MCF 10A (cell line): ENCODE measurements around the gene NHSL2. TPM values are rescaled to one million over a fixed set of nuclear protein-coding genes. Genes with fewer than 3 reads are reported as not detected.

Experiments used
- BruUV-seq: library from RNA; stranded (reverse); fragments of 400-500 nt; replicated peaks from 2 replicates; lab custom pipeline; 2021; lab: Mats Ljungman, UMichigan
- CTCF ChIA-PET: fragments of 300-600 bp; sonication (Branson Sonifier 250); formaldehyde crosslinking; extraction: SDS; loops from one replicate; lab custom pipeline; 2021; ENCODE audit warnings: antibody characterized with exemption, inconsistent platforms; lab: Yijun Ruan, JAX
- POLR2A ChIA-PET: fragments of 300-600, 350-650 bp; sonication (Branson Sonifier 250); formaldehyde crosslinking; extraction: SDS; loops from one replicate; lab custom pipeline; 2020; ENCODE audit warnings: antibody characterized with exemption, inconsistent platforms; lab: Yijun Ruan, JAX
- DNase-seq: peaks from one replicate; pipeline ENCODE4 v3.0.0-alpha.2; 2018; ENCODE audit not compliant: unreplicated experiment
- H3K27ac Mint-ChIP-seq: one replicate; pipeline ENCODE4 v1.8.0; 2022; ENCODE audit warnings: mild to moderate bottlenecking, low read depth, mixed read lengths; ENCODE audit not compliant: unreplicated experiment
- H3K27me3 Mint-ChIP-seq: one replicate; pipeline ENCODE4 v1.8.0; 2022; ENCODE audit warnings: mixed read lengths; ENCODE audit not compliant: insufficient read depth, unreplicated experiment
- H3K36me3 Mint-ChIP-seq: one replicate; pipeline ENCODE4 v1.8.0; 2022; ENCODE audit warnings: mild to moderate bottlenecking, moderate library complexity, mixed read lengths; ENCODE audit not compliant: insufficient read depth, unreplicated experiment
- H3K4me1 Mint-ChIP-seq: one replicate; pipeline ENCODE4 v1.8.0; 2022; ENCODE audit warnings: mixed read lengths; ENCODE audit not compliant: insufficient read depth, unreplicated experiment
- H3K4me3 Mint-ChIP-seq: one replicate; pipeline ENCODE4 v1.8.0; 2022; ENCODE audit warnings: mild to moderate bottlenecking, moderate library complexity, mixed read lengths; ENCODE audit not compliant: unreplicated experiment
- H3K9me3 Mint-ChIP-seq: one replicate; pipeline ENCODE4 v1.8.0; 2022; ENCODE audit warnings: mixed read lengths; ENCODE audit not compliant: unreplicated experiment
- CTCF ChIP-seq: fragments of 200-600 bp; IDR thresholded peaks from one replicate; pipeline ENCODE4 v1.8.0; 2022; ENCODE audit warnings: antibody characterized with exemption, mild to moderate bottlenecking; ENCODE audit not compliant: unreplicated experiment
- intact Hi-C: fragments of 100-400 bp; cut with micrococcal nuclease; formaldehyde crosslinking; loops from 2 replicates; pipeline ENCODE4 v1.14.1; 2022
- total RNA-seq: library from RNA; stranded (reverse); gene quantifications from 2 replicates; pipeline ENCODE4 v1.2.3, GENCODE V29; 2022

NHSL2 gene
- total RNA-seq, 1 experiment from 2014 or later, result not detected

DNA sequence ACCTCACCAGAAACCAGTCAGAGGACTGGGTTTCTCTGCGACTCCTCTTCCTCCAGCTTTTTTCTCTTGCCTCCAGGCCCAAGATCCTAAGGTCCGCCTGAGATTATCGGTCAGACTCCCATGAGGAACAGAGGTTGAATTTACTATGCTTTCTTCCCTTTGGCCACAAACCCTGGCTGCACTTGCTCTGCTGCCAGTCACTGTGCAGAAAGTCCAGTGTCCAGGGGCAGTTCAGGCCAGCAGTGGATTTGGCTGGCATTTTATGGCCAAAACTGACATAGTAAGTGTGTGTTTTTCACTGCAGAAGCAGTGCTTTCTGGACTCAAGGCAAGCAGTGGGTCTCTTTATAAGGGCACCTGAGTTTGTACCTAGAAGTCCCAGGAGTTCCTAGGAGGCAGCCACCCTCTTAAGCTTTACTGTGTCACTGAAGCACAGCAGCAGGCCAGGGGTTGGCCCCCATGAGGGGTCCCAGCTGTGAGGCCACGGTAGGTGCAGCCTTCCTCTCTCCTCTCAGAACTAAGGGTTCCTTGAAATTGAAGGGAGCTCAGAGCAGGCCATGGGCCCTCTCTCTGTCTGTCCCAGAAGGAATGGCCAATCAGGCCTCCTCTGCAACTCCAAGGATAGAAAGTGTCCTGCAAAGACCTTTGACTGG lies 217.7 kb downstream of the NHSL2 start:
- H3K27me3 Mint-ChIP-seq, result peaks cover 76% of the 10 kb centered on the region
- peaks cover 10% of the 10 kb centered on the region for H3K4me1 Mint-ChIP-seq
- POLR2A ChIA-PET, result interaction anchor here (1.2 to 1.3 kb wide), 2 partner anchors 53 to 110 kb away, joined by 3 read pairs; partner anchors contain the start of gene PIN4
- CTCF ChIA-PET, result interaction anchor here (0.6 to 5.4 kb wide), 5 partner anchors 15 to 293 kb away, joined by 3 to 49 read pairs (median 17); no protein-coding TSS in a partner anchor
- BruUV-seq, result no TSS peak
- no peaks in the 10 kb centered on the region for H3K36me3 Mint-ChIP-seq
- no peak overlapping the region for H3K4me3 Mint-ChIP-seq
- intact Hi-C loops, result no loop called here
- no peak for DNase-seq
- TF ChIP-seq CTCF, result no peak
- H3K27ac Mint-ChIP-seq, result no peak overlapping the region
- H3K9me3 Mint-ChIP-seq, result no peaks in the 10 kb centered on the region

DNA sequence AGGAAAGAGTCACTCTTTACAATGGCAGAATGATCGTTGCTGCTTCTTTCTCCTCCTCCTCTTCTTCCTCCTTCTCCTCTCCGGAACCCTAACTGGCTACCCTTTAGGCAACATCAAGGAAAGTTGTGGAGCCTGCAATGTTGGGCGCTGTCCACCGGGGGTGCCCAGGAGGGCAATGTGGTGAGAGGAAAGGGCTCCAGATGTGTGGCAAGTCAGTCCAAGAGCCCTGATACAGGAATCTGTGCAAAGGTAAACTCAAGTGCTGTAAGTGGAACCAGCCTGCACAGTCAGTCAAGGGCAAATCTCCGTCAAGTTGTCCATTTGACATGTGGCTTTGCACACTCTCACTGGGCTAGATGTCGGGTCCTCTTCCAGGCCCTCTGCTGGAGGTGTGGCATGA lies 218.2 kb downstream of the NHSL2 start:
- ChIA-PET CTCF (interaction anchor here (5.4 kb wide), 1 partner anchor 131 kb away, joined by 49 read pairs; no protein-coding TSS in a partner anchor), POLR2A (no interaction called here)
- peaks cover 76% of the 10 kb centered on the region for H3K27me3 Mint-ChIP-seq
- no peaks in the 10 kb centered on the region for H3K9me3 Mint-ChIP-seq
- peaks cover 10% of the 10 kb centered on the region for H3K4me1 Mint-ChIP-seq
- no peak overlapping the region for H3K4me3 Mint-ChIP-seq
- H3K36me3 Mint-ChIP-seq, result no peaks in the 10 kb centered on the region
- TF ChIP-seq CTCF, result peak; percentile 10
- no peak overlapping the region for H3K27ac Mint-ChIP-seq
- DNase-seq, result peak; percentile 16
- intact Hi-C loops, result no loop called here
- BruUV-seq, result no TSS peak

DNA sequence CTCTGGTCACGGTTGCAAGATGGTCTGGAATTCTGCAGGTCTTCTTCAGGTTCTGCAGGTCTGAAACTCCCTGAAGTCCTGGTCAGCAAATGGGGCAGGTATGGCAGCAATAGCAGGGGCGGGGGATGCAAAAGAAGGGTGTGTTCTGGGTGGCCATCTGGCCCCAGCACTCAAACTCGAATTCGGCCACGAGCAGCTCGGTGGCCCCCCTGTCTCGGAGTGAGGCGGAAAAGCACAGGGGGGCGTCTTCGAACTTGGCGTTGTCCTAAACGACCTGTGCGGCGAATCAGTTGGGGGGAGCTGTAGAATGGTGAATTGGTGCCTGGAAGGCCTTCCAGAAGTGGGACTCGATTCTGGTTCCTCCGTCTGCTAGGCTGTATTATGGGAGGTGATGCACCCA lies 219.0 kb downstream of the NHSL2 start:
- peaks cover 76% of the 10 kb centered on the region for H3K27me3 Mint-ChIP-seq
- H3K4me3 Mint-ChIP-seq, result no peak overlapping the region
- H3K9me3 Mint-ChIP-seq, result no peaks in the 10 kb centered on the region
- H3K4me1 Mint-ChIP-seq, result peaks cover 10% of the 10 kb centered on the region
- no peak for DNase-seq
- BruUV-seq, result no TSS peak
- no peak overlapping the region for H3K27ac Mint-ChIP-seq
- TF ChIP-seq CTCF, result no peak
- CTCF ChIA-PET, result interaction anchor here (0.7 kb wide), 1 partner anchor 111 kb away, joined by 3 read pairs; no protein-coding TSS in a partner anchor
- H3K36me3 Mint-ChIP-seq, result no peaks in the 10 kb centered on the region
- intact Hi-C loops, result no loop called here
- POLR2A ChIA-PET, result no interaction called here

GRCh38 chrX:72130156-72130761 lies 219.6 kb downstream of the NHSL2 start:
- BruUV-seq, result no TSS peak
- H3K4me3 Mint-ChIP-seq, result no peak overlapping the region
- CTCF ChIA-PET, result interaction anchor here (0.6 to 1.2 kb wide), 3 partner anchors 72 to 132 kb away, joined by 3 to 5 read pairs (median 4); no protein-coding TSS in a partner anchor
- intact Hi-C loops, result no loop called here
- TF ChIP-seq CTCF, result no peak
- H3K9me3 Mint-ChIP-seq, result no peaks in the 10 kb centered on the region
- POLR2A ChIA-PET, result no interaction called here
- no peaks in the 10 kb centered on the region for H3K36me3 Mint-ChIP-seq
- no peak overlapping the region for H3K27ac Mint-ChIP-seq
- DNase-seq, result no peak
- peaks cover 76% of the 10 kb centered on the region for H3K27me3 Mint-ChIP-seq
- peaks cover 10% of the 10 kb centered on the region for H3K4me1 Mint-ChIP-seq
